Esophagus muscularis mucosa (tissue), 4 donors: ENCODE results near the gene URI1. TPM values are rescaled to one million over a fixed set of nuclear protein-coding genes. Genes with fewer than 3 reads are reported as not detected.

Experiments
- DNase-seq: peaks from one replicate; pipeline ENCODE4 v3.0.0-alpha.2; 2017; ENCODE audit errors: extremely low spot score
- H3K27ac ChIP-seq, 4 donors: fragments of 200-600 bp; sonication (generic); replicated peaks in 1 of 4; 1 replicate in 3 of 4; 2 replicates in 1 of 4; pipeline ENCODE4 v1.5.1; 2016 to 2019; ENCODE audit warnings: mild to moderate bottlenecking in 1 of 4
- H3K27me3 ChIP-seq, 4 donors: fragments of 200-600 bp; sonication (generic); one replicate each; pipeline versions ENCODE4 v1.5.1 to v1.6.0; 2016 to 2019
- H3K36me3 ChIP-seq, 4 donors: fragments of 200-600 bp; sonication (generic); one replicate each; pipeline ENCODE4 v1.5.1; 2016 to 2019
- H3K4me1 ChIP-seq, 4 donors: fragments of 200-600 bp; sonication (generic); one replicate each; pipeline ENCODE4 v1.5.1; 2016 to 2019
- H3K4me3 ChIP-seq, 4 donors: fragments of 200-600 bp; sonication (generic); 1 replicate in 2 of 4; 2 replicates in 2 of 4; pipeline ENCODE4 v1.5.1; 2016 to 2019; ENCODE audit warnings: mild to moderate bottlenecking in 4 of 4, moderate library complexity in 1 of 4
- H3K9me3 ChIP-seq, 4 donors: fragments of 200-600 bp; sonication (generic); 1 replicate in 3 of 4; 2 replicates in 1 of 4; pipeline ENCODE4 v1.5.1; 2016 to 2019
- EP300 ChIP-seq: sonication (generic); formaldehyde crosslinking; IDR thresholded peaks from one replicate; pipeline ENCODE4 v1.6.1; 2017; ENCODE audit warnings: antibody characterized with exemption
- POLR2A ChIP-seq: fragments of 450-650 bp; IDR thresholded peaks from one replicate; pipeline ENCODE4 v1.6.1; 2017; ENCODE audit warnings: antibody characterized with exemption, moderate library complexity, mild to moderate bottlenecking, low read depth
- POLR2AphosphoS5 ChIP-seq, 2 donors: sonication (generic); formaldehyde crosslinking; IDR thresholded peaks; one replicate each; pipeline ENCODE4 v1.6.1; 2017; ENCODE audit warnings: antibody characterized with exemption in 2 of 2
- whole genome bisulfite sequencing: methylation state at CpG from one replicate; pipeline ENCODE4 v1.1.5; 2018; 5-methylcytosine and 5-hydroxymethylcytosine counted together
- intact Hi-C: fragments of 100-400 bp; cut with DNase I; formaldehyde crosslinking; loops from one replicate; pipeline ENCODE4 v1.15.1; 2023
- total RNA-seq, 4 donors: library from RNA; depleted of rRNA; stranded (reverse); fragments of >200 nt; gene quantifications; one replicate each; pipeline versions ENCODE4 v1.1.0 to v1.2.1, GENCODE V29; 2016
- TF ChIP-seq, protein P1 (sequence below), 3 experiments: fragments of 200-600 bp in 2 of 3; fragments of 450-650 bp in 1 of 3; sonication (generic) in 2 of 3; IDR thresholded peaks; one replicate each; pipeline ENCODE4 v1.5.1; 2017 to 2019; ENCODE audit warnings: antibody characterized with exemption in 3 of 3, mild to moderate bottlenecking in 2 of 3, moderate library complexity in 1 of 3

The URI1 gene
- total RNA-seq, 4 donors from 2014 or later: 56.4 to 67.8 (median 59.8) TPM

DNA sequence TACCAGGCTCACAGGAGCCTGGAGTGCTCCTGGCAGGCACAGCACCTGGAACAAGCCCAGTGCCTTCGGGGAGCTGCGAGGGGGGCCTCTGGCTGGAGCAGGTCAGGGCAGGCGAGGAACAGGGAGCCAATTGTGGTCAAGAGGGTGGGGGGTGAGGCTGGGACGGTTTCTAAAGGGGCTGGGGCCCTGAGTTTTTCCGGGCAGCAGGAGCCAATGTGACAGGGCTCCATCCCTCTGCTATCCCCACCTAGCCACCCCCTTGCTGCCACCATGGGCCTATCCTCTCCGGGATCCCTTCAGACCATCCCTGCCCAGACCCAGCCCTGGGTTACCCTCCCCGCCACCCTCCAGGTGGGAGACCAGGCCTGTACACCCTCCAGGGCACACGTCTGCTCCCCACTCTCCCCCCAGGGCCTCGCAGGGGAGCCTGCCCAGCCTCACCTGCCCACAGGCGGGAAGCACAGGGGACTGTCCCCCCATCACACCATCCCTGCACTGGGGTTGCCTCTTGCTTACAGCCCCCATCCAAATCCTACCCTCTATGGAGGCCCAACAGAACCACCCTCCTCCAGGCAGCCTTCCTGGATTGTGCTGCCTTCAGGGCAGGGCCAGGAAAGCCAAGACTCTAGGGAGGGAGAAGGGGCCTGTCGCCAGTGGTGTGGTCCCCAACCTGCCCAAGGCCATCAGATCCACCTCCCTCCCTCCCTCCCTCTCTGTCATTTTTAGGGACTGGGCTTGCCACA, 121.0 kb downstream of the URI1 start:
- H3K27me3 ChIP-seq: peaks cover 0 to 44% (median 8%) of the 10 kb centered on the region in 4 donors
- H3K36me3 ChIP-seq: no peaks in the 10 kb centered on the region
- intact Hi-C loops: no loop called here
- H3K27ac ChIP-seq: no peak overlapping the region
- no peaks in the 10 kb centered on the region for H3K9me3 ChIP-seq
- no peak overlapping the region for H3K4me3 ChIP-seq
- no peaks in the 10 kb centered on the region for H3K4me1 ChIP-seq
- 83% methylated on average over 10 of the region's 11 CpGs for WGBS
- no peak for DNase-seq
- no peak for TF ChIP-seq EP300
- TF ChIP-seq, protein P1, sequence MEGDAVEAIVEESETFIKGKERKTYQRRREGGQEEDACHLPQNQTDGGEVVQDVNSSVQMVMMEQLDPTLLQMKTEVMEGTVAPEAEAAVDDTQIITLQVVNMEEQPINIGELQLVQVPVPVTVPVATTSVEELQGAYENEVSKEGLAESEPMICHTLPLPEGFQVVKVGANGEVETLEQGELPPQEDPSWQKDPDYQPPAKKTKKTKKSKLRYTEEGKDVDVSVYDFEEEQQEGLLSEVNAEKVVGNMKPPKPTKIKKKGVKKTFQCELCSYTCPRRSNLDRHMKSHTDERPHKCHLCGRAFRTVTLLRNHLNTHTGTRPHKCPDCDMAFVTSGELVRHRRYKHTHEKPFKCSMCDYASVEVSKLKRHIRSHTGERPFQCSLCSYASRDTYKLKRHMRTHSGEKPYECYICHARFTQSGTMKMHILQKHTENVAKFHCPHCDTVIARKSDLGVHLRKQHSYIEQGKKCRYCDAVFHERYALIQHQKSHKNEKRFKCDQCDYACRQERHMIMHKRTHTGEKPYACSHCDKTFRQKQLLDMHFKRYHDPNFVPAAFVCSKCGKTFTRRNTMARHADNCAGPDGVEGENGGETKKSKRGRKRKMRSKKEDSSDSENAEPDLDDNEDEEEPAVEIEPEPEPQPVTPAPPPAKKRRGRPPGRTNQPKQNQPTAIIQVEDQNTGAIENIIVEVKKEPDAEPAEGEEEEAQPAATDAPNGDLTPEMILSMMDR (IDR thresholded peaks at IDR 0.05): no peak
- TF ChIP-seq POLR2A: no peak
- TF ChIP-seq POLR2AphosphoS5 (IDR thresholded peaks at IDR 0.05): no peak

DNA sequence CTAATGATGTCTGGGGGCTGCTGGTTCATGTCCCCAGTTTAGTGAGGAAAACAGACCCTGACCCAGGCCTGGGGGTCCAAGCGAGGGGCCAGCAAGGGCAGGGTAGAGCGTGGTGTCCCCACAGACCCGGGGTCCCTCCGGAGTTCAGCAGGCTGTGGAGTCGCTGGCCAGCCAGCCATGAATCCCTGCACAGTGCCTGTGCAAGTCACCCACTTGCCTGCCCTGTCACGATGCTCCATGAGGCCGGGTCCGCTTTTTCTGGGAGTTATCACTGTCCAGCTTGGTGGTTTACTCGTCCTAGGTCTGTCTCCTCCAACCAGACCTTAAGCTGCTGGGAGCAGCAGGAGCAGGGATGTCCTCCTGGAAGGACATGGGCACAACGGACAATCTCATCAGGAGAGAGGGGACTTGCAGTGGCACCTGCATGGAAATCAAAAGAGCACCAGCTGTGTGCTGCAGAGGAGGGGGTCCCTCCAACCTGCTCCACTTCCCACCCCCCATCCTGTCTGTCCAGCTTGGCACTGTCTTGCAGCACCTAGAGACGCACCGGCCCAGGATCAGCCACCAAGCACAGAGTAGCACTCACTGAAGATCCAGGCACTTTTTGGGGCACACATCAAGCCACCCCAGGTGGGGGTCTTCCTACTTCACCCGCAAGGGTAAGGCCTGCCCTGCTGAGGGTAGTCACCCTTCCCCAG, 121.8 kb downstream of the URI1 start:
- WGBS: 71% methylated on average over 2 of the region's 13 CpGs
- H3K27ac ChIP-seq: no peak overlapping the region
- TF ChIP-seq, protein P1 (IDR thresholded peaks at IDR 0.05): no peak
- TF ChIP-seq POLR2A (no peak), POLR2AphosphoS5 (IDR thresholded peaks at IDR 0.05) (no peak), EP300 (no peak)
- intact Hi-C loops: no loop called here
- H3K4me3 ChIP-seq: no peak overlapping the region
- DNase-seq: no peak
- H3K36me3 ChIP-seq: no peaks in the 10 kb centered on the region
- H3K9me3 ChIP-seq: no peaks in the 10 kb centered on the region
- H3K27me3 ChIP-seq: peaks cover 0 to 44% (median 8%) of the 10 kb centered on the region in 4 donors
- no peaks in the 10 kb centered on the region for H3K4me1 ChIP-seq

DNA sequence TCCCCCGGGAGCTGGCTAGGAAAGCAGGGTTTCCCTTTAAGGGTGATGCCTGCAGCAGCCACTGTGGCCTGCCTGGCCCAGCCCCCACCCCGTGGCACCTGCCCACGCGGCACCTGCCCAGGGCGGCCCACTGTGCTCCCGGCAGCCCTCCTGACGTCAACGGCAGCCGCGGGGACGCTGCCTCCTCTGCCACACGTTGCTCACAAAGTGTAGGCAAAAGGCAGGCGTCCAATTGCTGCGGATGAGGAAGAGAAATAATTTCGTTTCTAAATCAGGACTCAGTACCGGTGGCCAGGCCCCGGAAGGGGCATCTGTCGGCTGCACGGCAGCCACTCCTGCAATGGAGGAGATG, 122.3 kb downstream of the URI1 start:
- TF ChIP-seq EP300: no peak
- TF ChIP-seq POLR2AphosphoS5 (IDR thresholded peaks at IDR 0.05): no peak
- TF ChIP-seq POLR2A: no peak
- TF ChIP-seq, protein P1 (IDR thresholded peaks at IDR 0.05): no peak
- no peaks in the 10 kb centered on the region for H3K9me3 ChIP-seq
- no peak overlapping the region for H3K27ac ChIP-seq
- no peaks in the 10 kb centered on the region for H3K4me1 ChIP-seq
- WGBS: 79% methylated on average over 7 of the region's 19 CpGs
- DNase-seq: no peak
- intact Hi-C loops: no loop called here
- peaks cover 0 to 44% (median 8%) of the 10 kb centered on the region in 4 donors for H3K27me3 ChIP-seq
- no peak overlapping the region for H3K4me3 ChIP-seq
- H3K36me3 ChIP-seq: no peaks in the 10 kb centered on the region

DNA sequence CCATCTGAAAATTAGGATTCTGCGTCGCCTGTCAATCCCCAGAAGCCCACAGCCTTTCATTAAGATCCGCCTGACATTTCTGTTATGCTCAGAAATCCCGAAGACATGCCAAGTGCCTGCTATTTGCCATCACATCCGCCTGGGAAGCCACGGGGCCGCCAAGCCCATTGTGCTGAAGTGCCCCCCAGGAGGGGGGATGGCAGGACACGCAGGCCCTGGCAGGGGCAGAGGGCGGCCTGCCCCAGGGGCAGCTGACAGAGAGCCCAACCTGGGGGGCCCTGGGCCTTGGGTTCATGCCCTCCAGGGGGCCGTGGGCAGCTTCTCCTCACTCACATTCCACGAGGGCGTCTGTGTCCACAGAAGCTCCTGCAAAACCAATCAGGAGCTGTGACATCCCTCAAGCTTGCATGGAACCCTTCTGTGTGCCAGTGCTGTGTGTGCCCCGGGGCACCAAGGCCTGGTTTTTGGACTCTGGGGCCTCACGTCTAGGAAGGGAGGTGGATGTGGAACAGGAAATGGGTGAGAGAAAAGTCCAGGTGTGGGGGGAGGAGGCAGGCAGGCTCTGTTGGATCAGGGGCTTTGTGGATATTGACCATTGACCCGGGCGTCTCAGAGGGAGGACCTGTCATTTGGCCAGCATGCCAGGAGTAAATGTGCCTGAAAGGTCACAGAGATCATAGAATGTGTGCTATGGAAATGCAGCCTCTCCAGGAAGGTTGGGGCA, 122.9 kb downstream of the URI1 start:
- no peaks in the 10 kb centered on the region for H3K9me3 ChIP-seq
- 72% methylated on average over 12 of the region's 16 CpGs for WGBS
- peaks cover 0 to 44% (median 8%) of the 10 kb centered on the region in 4 donors for H3K27me3 ChIP-seq
- no peak overlapping the region for H3K27ac ChIP-seq
- no peaks in the 10 kb centered on the region for H3K36me3 ChIP-seq
- DNase-seq: no peak
- H3K4me1 ChIP-seq: no peaks in the 10 kb centered on the region
- TF ChIP-seq, protein P1 (IDR thresholded peaks at IDR 0.05): no peak
- no peak for TF ChIP-seq POLR2AphosphoS5 (IDR thresholded peaks at IDR 0.05)
- H3K4me3 ChIP-seq: no peak overlapping the region
- intact Hi-C loops: no loop called here
